Activated naive CD8-positive, alpha-beta T cell treated with anti-CD3 and anti-CD28 coated beads, Interleukin-2, amount 10 ng/mL, durations not matched to agents 7 days and 5 days (primary cell): Measurements from ENCODE around the gene ZNF608. TPM values are rescaled to one million over a fixed set of nuclear protein-coding genes. Genes with fewer than 3 reads are reported as not detected.

Source experiments
- ATAC-seq: fragments of 150-1000 bp; cut with Tn5 transposase; one replicate; pipeline ENCODE4 v1.10.0; 2021; ENCODE audit warnings: low read depth, moderate library complexity
- POLR2A ChIA-PET: fragments of 350-600 bp; sonication (Branson Sonifier 250); formaldehyde crosslinking; loops from one replicate; lab custom pipeline; 2021; ENCODE audit warnings: antibody characterized with exemption; lab: Charles Lee
- DNase-seq: peaks from one replicate; pipeline ENCODE4 v3.0.0; 2021
- H3K27ac Mint-ChIP-seq: one replicate; pipeline ENCODE4 v1.8.0; 2022; ENCODE audit warnings: mild to moderate bottlenecking, mixed read lengths
- H3K27me3 Mint-ChIP-seq: one replicate; pipeline ENCODE4 v1.8.0; 2022; ENCODE audit warnings: mild to moderate bottlenecking, moderate library complexity, mixed read lengths
- H3K36me3 Mint-ChIP-seq: one replicate; pipeline ENCODE4 v1.8.0; 2021; ENCODE audit warnings: mild to moderate bottlenecking, mixed read lengths
- H3K4me1 Mint-ChIP-seq: one replicate; pipeline ENCODE4 v1.8.0; 2021; ENCODE audit warnings: mixed read lengths
- H3K4me3 Mint-ChIP-seq: one replicate; pipeline ENCODE4 v1.8.0; 2022; ENCODE audit warnings: mild to moderate bottlenecking, moderate library complexity, mixed read lengths
- H3K9me3 Mint-ChIP-seq: one replicate; pipeline ENCODE4 v1.8.0; 2021; ENCODE audit warnings: mixed read lengths
- total RNA-seq, 2 experiments: library from RNA; stranded (reverse); gene quantifications; one replicate each; pipeline ENCODE4 v1.2.3, GENCODE V29; 2021

Gene ZNF608
- total RNA-seq, 2 experiments from 2014 or later: not detected

GRCh38 chr5:124707520-124707919, 38.9 kb downstream of the ZNF608 start:
- no peak for DNase-seq
- Mint-ChIP-seq H3K36me3 (no peaks in the 10 kb centered on the region), H3K4me1 (no peaks in the 10 kb centered on the region), H3K4me3 (no peak overlapping the region), H3K27ac (no peak overlapping the region), H3K9me3 (no peaks in the 10 kb centered on the region), H3K27me3 (no peaks in the 10 kb centered on the region)
- POLR2A ChIA-PET: no interaction called here
- ATAC-seq: no peak

- no peak for ATAC-seq
- Mint-ChIP-seq H3K36me3 (no peaks in the 10 kb centered on the region), H3K4me1 (no peaks in the 10 kb centered on the region), H3K4me3 (no peak overlapping the region), H3K27me3 (no peaks in the 10 kb centered on the region), H3K9me3 (no peaks in the 10 kb centered on the region), H3K27ac (no peak overlapping the region)
- POLR2A ChIA-PET: no interaction called here
- DNase-seq: no peak
Observed at GRCh38 chr5:124706729-124707361, 39.6 kb downstream of the ZNF608 start.

- no peak overlapping the region for H3K27ac Mint-ChIP-seq
- POLR2A ChIA-PET: no interaction called here
- H3K4me3 Mint-ChIP-seq: no peak overlapping the region
- H3K27me3 Mint-ChIP-seq: no peaks in the 10 kb centered on the region
- no peaks in the 10 kb centered on the region for H3K4me1 Mint-ChIP-seq
- DNase-seq: no peak
- ATAC-seq: no peak
- H3K36me3 Mint-ChIP-seq: no peaks in the 10 kb centered on the region
- H3K9me3 Mint-ChIP-seq: no peaks in the 10 kb centered on the region
Observed at GRCh38 chr5:124706051-124706450, 40.4 kb downstream of the ZNF608 start.

GRCh38 chr5:124705577-124705976, 40.9 kb downstream of the ZNF608 start:
- POLR2A ChIA-PET: no interaction called here

GRCh38 chr5:124704594-124705284, 41.7 kb downstream of the ZNF608 start:
- Mint-ChIP-seq H3K27me3 (peaks cover 3% of the 10 kb centered on the region), H3K36me3 (no peaks in the 10 kb centered on the region), H3K4me3 (no peak overlapping the region), H3K4me1 (no peaks in the 10 kb centered on the region), H3K27ac (no peak overlapping the region), H3K9me3 (no peaks in the 10 kb centered on the region)
- DNase-seq (no peak), ATAC-seq (no peak)
- POLR2A ChIA-PET: no interaction called here

More at GRCh38 chr5:124705577-124705976, 40.9 kb downstream of the ZNF608 start:
- ATAC-seq (no peak), DNase-seq (no peak)
- Mint-ChIP-seq H3K27me3 (no peaks in the 10 kb centered on the region), H3K27ac (no peak overlapping the region), H3K4me1 (no peaks in the 10 kb centered on the region), H3K4me3 (no peak overlapping the region), H3K9me3 (no peaks in the 10 kb centered on the region), H3K36me3 (no peaks in the 10 kb centered on the region)

GRCh38 chr5:124703995-124704394, 42.4 kb downstream of the ZNF608 start:
- H3K36me3 Mint-ChIP-seq: no peaks in the 10 kb centered on the region
- ATAC-seq (no peak), DNase-seq (no peak)
- H3K4me1 Mint-ChIP-seq: no peaks in the 10 kb centered on the region
- no peaks in the 10 kb centered on the region for H3K9me3 Mint-ChIP-seq
- POLR2A ChIA-PET: no interaction called here
- H3K27ac Mint-ChIP-seq: no peak overlapping the region
- H3K4me3 Mint-ChIP-seq: no peak overlapping the region
- H3K27me3 Mint-ChIP-seq: peaks cover 5% of the 10 kb centered on the region

GRCh38 chr5:124702525-124702924, 43.9 kb downstream of the ZNF608 start:
- Mint-ChIP-seq H3K36me3 (no peaks in the 10 kb centered on the region), H3K27me3 (peaks cover 5% of the 10 kb centered on the region), H3K4me3 (no peak overlapping the region), H3K9me3 (no peaks in the 10 kb centered on the region), H3K27ac (no peak overlapping the region), H3K4me1 (no peaks in the 10 kb centered on the region)
- no peak for ATAC-seq
- DNase-seq: no peak
- POLR2A ChIA-PET: no interaction called here

GRCh38 chr5:124701873-124702425, 44.5 kb downstream of the ZNF608 start:
- DNase-seq (no peak), ATAC-seq (no peak)
- Mint-ChIP-seq H3K4me1 (no peaks in the 10 kb centered on the region), H3K9me3 (no peaks in the 10 kb centered on the region), H3K27me3 (peaks cover 5% of the 10 kb centered on the region), H3K27ac (no peak overlapping the region), H3K4me3 (no peak overlapping the region), H3K36me3 (no peaks in the 10 kb centered on the region)
- POLR2A ChIA-PET: no interaction called here

- H3K9me3 Mint-ChIP-seq: no peaks in the 10 kb centered on the region
- POLR2A ChIA-PET: no interaction called here
Observed at GRCh38 chr5:124701016-124701415, 45.4 kb downstream of the ZNF608 start.

GRCh38 chr5:124700333-124700732, 46.1 kb downstream of the ZNF608 start:
- Mint-ChIP-seq H3K9me3 (no peaks in the 10 kb centered on the region), H3K36me3 (no peaks in the 10 kb centered on the region), H3K4me1 (no peaks in the 10 kb centered on the region), H3K4me3 (no peak overlapping the region), H3K27ac (no peak overlapping the region), H3K27me3 (peaks cover 5% of the 10 kb centered on the region)
- POLR2A ChIA-PET: no interaction called here
- DNase-seq (no peak), ATAC-seq (no peak)

More at GRCh38 chr5:124701016-124701415, 45.4 kb downstream of the ZNF608 start:
- H3K36me3 Mint-ChIP-seq: no peaks in the 10 kb centered on the region
- H3K4me3 Mint-ChIP-seq: no peak overlapping the region
- H3K27me3 Mint-ChIP-seq: peaks cover 5% of the 10 kb centered on the region
- ATAC-seq: no peak
- no peaks in the 10 kb centered on the region for H3K4me1 Mint-ChIP-seq
- no peak overlapping the region for H3K27ac Mint-ChIP-seq
- DNase-seq: no peak

- H3K4me1 Mint-ChIP-seq: no peaks in the 10 kb centered on the region
- H3K27ac Mint-ChIP-seq: no peak overlapping the region
- no peaks in the 10 kb centered on the region for H3K36me3 Mint-ChIP-seq
- DNase-seq (no peak), ATAC-seq (no peak)
- H3K9me3 Mint-ChIP-seq: no peaks in the 10 kb centered on the region
- POLR2A ChIA-PET: no interaction called here
- no peak overlapping the region for H3K4me3 Mint-ChIP-seq
- peaks cover 5% of the 10 kb centered on the region for H3K27me3 Mint-ChIP-seq
Observed at GRCh38 chr5:124698770-124699169, 47.7 kb downstream of the ZNF608 start.

- no peak for DNase-seq
- Mint-ChIP-seq H3K4me3 (no peak overlapping the region), H3K4me1 (no peaks in the 10 kb centered on the region), H3K9me3 (no peaks in the 10 kb centered on the region), H3K27me3 (peaks cover 5% of the 10 kb centered on the region), H3K36me3 (no peaks in the 10 kb centered on the region), H3K27ac (no peak overlapping the region)
- ATAC-seq: no peak
- POLR2A ChIA-PET: no interaction called here
Observed at GRCh38 chr5:124697933-124698591, 48.4 kb downstream of the ZNF608 start.

GRCh38 chr5:124697501-124697900, 48.9 kb downstream of the ZNF608 start:
- no peaks in the 10 kb centered on the region for H3K9me3 Mint-ChIP-seq
- no peak for DNase-seq
- no peak overlapping the region for H3K4me3 Mint-ChIP-seq
- H3K27me3 Mint-ChIP-seq: peaks cover 5% of the 10 kb centered on the region
- no peak overlapping the region for H3K27ac Mint-ChIP-seq
- no peak for ATAC-seq
- H3K4me1 Mint-ChIP-seq: no peaks in the 10 kb centered on the region
- POLR2A ChIA-PET: no interaction called here
- no peaks in the 10 kb centered on the region for H3K36me3 Mint-ChIP-seq
